Suprapubic skin (tissue), 4 donors: ENCODE data around the gene GALE. TPM values are rescaled to one million over a fixed set of nuclear protein-coding genes. Genes with fewer than 3 reads are reported as not detected.
"Not testable (repeated sequence)": the region's sequence is repeated elsewhere in the genome, so short reads cannot be mapped to it uniquely, and the experiment has no call there.

Experiments
- DNase-seq, 2 donors: peaks; one replicate each; pipeline ENCODE4 v3.0.0-alpha.2; 2019; ENCODE audit warnings: low spot score in 2 of 2
- H3K27ac ChIP-seq: fragments of 200-600 bp; sonication (generic); one replicate; pipeline ENCODE4 v1.5.1; 2019
- H3K27me3 ChIP-seq: fragments of 200-600 bp; sonication (generic); one replicate; pipeline ENCODE4 v1.5.1; 2019
- H3K36me3 ChIP-seq: fragments of 200-600 bp; sonication (generic); one replicate; pipeline ENCODE4 v1.5.1; 2019
- H3K4me1 ChIP-seq: fragments of 200-600 bp; sonication (generic); one replicate; pipeline ENCODE4 v1.5.1; 2019
- H3K4me3 ChIP-seq: fragments of 200-600 bp; sonication (generic); one replicate; pipeline ENCODE4 v1.5.1; 2019; ENCODE audit warnings: mild to moderate bottlenecking
- H3K9me3 ChIP-seq: fragments of 200-600 bp; sonication (generic); one replicate; pipeline ENCODE4 v1.5.1; 2019
- CTCF ChIP-seq, 2 donors: fragments of 200-600 bp in 1 of 2; fragments of 450-650 bp in 1 of 2; sonication (generic) in 1 of 2; IDR thresholded peaks; one replicate each; pipeline ENCODE4 v1.5.1; 2016 to 2019; ENCODE audit warnings: antibody characterized with exemption in 2 of 2, mild to moderate bottlenecking in 1 of 2, moderate library complexity in 1 of 2
- EP300 ChIP-seq: sonication (generic); formaldehyde crosslinking; IDR thresholded peaks from one replicate; pipeline ENCODE4 v1.6.1; 2017; ENCODE audit warnings: antibody characterized with exemption
- POLR2A ChIP-seq, 2 donors: fragments of 450-650 bp; IDR thresholded peaks; one replicate each; pipeline ENCODE4 v1.6.1; 2017; ENCODE audit warnings: antibody characterized with exemption in 2 of 2, mild to moderate bottlenecking in 2 of 2, moderate library complexity in 2 of 2
- POLR2AphosphoS5 ChIP-seq, 3 donors: sonication (generic); formaldehyde crosslinking; IDR thresholded peaks; one replicate each; pipeline ENCODE4 v1.6.1; 2017; ENCODE audit warnings: antibody characterized with exemption in 3 of 3
- WGBS: methylation state at CpG from one replicate; pipeline ENCODE4 v1.1.5; 2018; 5-methylcytosine and 5-hydroxymethylcytosine counted together
- total RNA-seq, 4 donors: library from RNA; depleted of rRNA; stranded (reverse); fragments of >200 nt; gene quantifications; one replicate each; pipeline ENCODE4 v1.1.0, GENCODE V29; 2016

Gene GALE
- total RNA-seq, 4 donors from 2014 or later = 15.4 to 26.6 (median 16.9) TPM

GRCh38 chr1:23838401-23838866 lies 37.9 kb upstream of the GALE start:
- Histone ChIP-seq H3K27me3 (peaks cover 6% of the 10 kb centered on the region), H3K27ac (no peak overlapping the region), H3K36me3 (no peaks in the 10 kb centered on the region), H3K4me3 (peak overlapping the region; percentile 43), H3K4me1 (peaks cover 10% of the 10 kb centered on the region), H3K9me3 (no peaks in the 10 kb centered on the region)
- no peak for TF ChIP-seq CTCF (IDR thresholded peaks at IDR 0.05)
- no peak for TF ChIP-seq POLR2A (IDR thresholded peaks at IDR 0.05)
- no peak for TF ChIP-seq POLR2AphosphoS5 (IDR thresholded peaks at IDR 0.05)
- TF ChIP-seq EP300 = no peak
- DNase-seq = peak; percentile 84 to 88
- under 1% methylated on average over 13 of the region's 21 CpGs for WGBS

- Histone ChIP-seq H3K36me3 (no peaks in the 10 kb centered on the region), H3K9me3 (no peaks in the 10 kb centered on the region), H3K27ac (no peak overlapping the region), H3K4me3 (peak overlapping the region; percentile 43), H3K4me1 (peaks cover 10% of the 10 kb centered on the region), H3K27me3 (peaks cover 6% of the 10 kb centered on the region)
- TF ChIP-seq CTCF (IDR thresholded peaks at IDR 0.05) = no peak
- TF ChIP-seq POLR2AphosphoS5 (IDR thresholded peaks at IDR 0.05) = no peak
- no peak for TF ChIP-seq POLR2A (IDR thresholded peaks at IDR 0.05)
- TF ChIP-seq EP300 = no peak
- WGBS = 18% methylated on average over 11 of the region's 13 CpGs
- peak in 1 of 2 donors; percentile 62 for DNase-seq
These were observed 37.4 kb upstream of the GALE start for GRCh38 chr1:23837908-23838307.

DNA sequence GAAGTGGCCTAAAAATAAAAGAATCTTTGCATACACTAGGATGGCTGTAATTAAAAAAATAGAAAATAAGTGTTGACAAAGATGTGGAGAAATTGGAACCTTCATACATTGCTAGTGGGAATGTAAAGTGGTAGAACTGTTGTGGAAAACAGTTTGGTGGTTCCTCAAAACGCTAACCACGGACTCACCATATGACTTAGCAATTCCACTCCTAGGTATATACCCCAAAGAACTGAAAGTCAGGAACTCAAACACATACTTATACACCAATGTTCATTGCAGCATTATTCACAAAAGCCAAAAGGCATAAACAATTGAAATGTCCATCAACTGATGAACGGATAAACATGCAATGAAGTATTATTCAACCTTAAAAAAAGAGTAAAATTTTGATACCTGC lies 35.5 kb upstream of the GALE start:
- no peak for DNase-seq
- H3K4me3 ChIP-seq = no peak overlapping the region
- 71% methylated on average over 3 of the region's 3 CpGs for WGBS
- H3K36me3 ChIP-seq = no peaks in the 10 kb centered on the region
- no peak for TF ChIP-seq CTCF (IDR thresholded peaks at IDR 0.05)
- no peak for TF ChIP-seq EP300
- no peak for TF ChIP-seq POLR2AphosphoS5 (IDR thresholded peaks at IDR 0.05)
- no peak for TF ChIP-seq POLR2A (IDR thresholded peaks at IDR 0.05)
- peaks cover 10% of the 10 kb centered on the region for H3K4me1 ChIP-seq
- H3K27me3 ChIP-seq = peaks cover 6% of the 10 kb centered on the region
- no peaks in the 10 kb centered on the region for H3K9me3 ChIP-seq
- H3K27ac ChIP-seq = no peak overlapping the region

GRCh38 chr1:23834156-23834555 lies 33.6 kb upstream of the GALE start:
- WGBS = 63% methylated on average over 6 of the region's 6 CpGs
- not testable (repeated sequence) for H3K9me3 ChIP-seq, H3K36me3 ChIP-seq, DNase-seq, H3K27me3 ChIP-seq, H3K4me3 ChIP-seq, H3K27ac ChIP-seq
- peaks cover 10% of the 10 kb centered on the region for H3K4me1 ChIP-seq

GRCh38 chr1:23827717-23828116 lies 27.2 kb upstream of the GALE start:
- WGBS = 77% methylated on average over 1 of the region's 1 CpG

DNA sequence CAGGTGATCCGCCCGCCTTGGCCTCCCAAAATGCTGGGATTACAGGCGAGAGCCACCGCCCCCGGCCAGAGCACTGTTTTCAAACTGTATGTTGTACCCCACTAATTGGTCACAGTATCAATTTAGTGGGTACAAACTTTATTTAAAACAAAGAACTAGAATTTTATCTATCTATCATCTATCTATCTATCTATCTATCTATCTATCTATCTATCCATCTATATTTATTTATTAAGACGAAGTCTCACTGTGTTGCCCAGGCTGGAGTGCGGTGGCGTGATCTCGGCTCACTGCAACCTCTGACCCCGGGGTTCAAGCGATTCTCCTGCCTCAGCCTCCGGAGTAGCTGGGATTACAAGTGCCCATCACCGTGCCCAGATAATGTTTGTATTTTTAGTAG lies 26.0 kb upstream of the GALE start:
- not testable (repeated sequence) for DNase-seq, H3K9me3 ChIP-seq, H3K36me3 ChIP-seq, H3K27me3 ChIP-seq, H3K27ac ChIP-seq, H3K4me3 ChIP-seq
- WGBS = 97% methylated on average over 13 of the region's 13 CpGs
- H3K4me1 ChIP-seq = peaks cover 11% of the 10 kb centered on the region

More at GRCh38 chr1:23827717-23828116, 27.2 kb upstream of the GALE start:
- no peak for TF ChIP-seq POLR2AphosphoS5 (IDR thresholded peaks at IDR 0.05)
- TF ChIP-seq CTCF (IDR thresholded peaks at IDR 0.05) = no peak
- TF ChIP-seq EP300 = no peak
- no peak for TF ChIP-seq POLR2A (IDR thresholded peaks at IDR 0.05)
- H3K27ac ChIP-seq = no peak overlapping the region
- H3K4me1 ChIP-seq = peaks cover 11% of the 10 kb centered on the region
- H3K9me3 ChIP-seq = no peaks in the 10 kb centered on the region
- no peak for DNase-seq
- H3K4me3 ChIP-seq = no peak overlapping the region
- H3K36me3 ChIP-seq = no peaks in the 10 kb centered on the region
- H3K27me3 ChIP-seq = no peaks in the 10 kb centered on the region
